GM12891 (cell line): ENCODE results near the gene THEMIS2. TPM values are rescaled to one million over a fixed set of nuclear protein-coding genes. Genes with fewer than 3 reads are reported as not detected.
"Not testable (repeated sequence)": the region's sequence is repeated elsewhere in the genome, so short reads cannot be mapped to it uniquely, and the experiment has no call there.

Experiments
- DNase-seq: peaks from one replicate; pipeline ENCODE4 v3.0.0; 2011; ENCODE audit warnings: low spot score; ENCODE audit not compliant: insufficient read length
- FAIRE-seq: peaks from 2 replicates; lab custom pipeline; 2011; peaks lifted over from hg19 to GRCh38; lab: Jason Lieb, UNC
- PAX5 ChIP-seq: IDR thresholded peaks from 2 replicates; pipeline ENCODE4 v1.6.1; 2011; ENCODE audit warnings: low read length, moderate library complexity, mild to moderate bottlenecking; ENCODE audit not compliant: insufficient read depth, severe bottlenecking
- POLR2A ChIP-seq: IDR thresholded peaks from 2 replicates; pipeline ENCODE4 v1.6.1; 2011; ENCODE audit warnings: low read depth, low read length, control low read depth
- POLR2AphosphoS5 ChIP-seq: IDR thresholded peaks from 2 replicates; pipeline ENCODE4 v1.6.1; 2011; ENCODE audit warnings: low read depth, low read length, control low read depth
- POU2F2 ChIP-seq: IDR thresholded peaks from 2 replicates; pipeline ENCODE4 v1.6.1; 2011; ENCODE audit warnings: low read depth, mild to moderate bottlenecking, control low read depth, low read length, moderate library complexity
- SPI1 ChIP-seq: IDR thresholded peaks from 2 replicates; pipeline ENCODE4 v1.6.1; 2011; ENCODE audit warnings: low read depth, low read length, control low read depth
- TAF1 ChIP-seq: IDR thresholded peaks from 2 replicates; pipeline ENCODE4 v1.6.1; 2011; ENCODE audit warnings: low read depth, low read length, control low read depth
- polyA plus RNA-seq: library from polyadenylated mRNA; unstranded; fragments of >200 nt; gene quantifications from one replicate; pipeline ENCODE4 v1.2.1, GENCODE V29; 2012; ENCODE audit warnings: low read depth, missing spikeins, inconsistent platforms; ENCODE audit not compliant: missing spikeins

THEMIS2 gene
- polyA plus RNA-seq = 38.9 TPM

GRCh38 chr1:27872059-27872801, at the start of gene THEMIS2:
Gene THEMIS2 (plus strand): TSS chr1:27872544. CDS start chr1:27872572, 28 bp downstream.
- peak; percentile 54; the same call in 1 of the 2 replicates for TF ChIP-seq POLR2A
- TF ChIP-seq SPI1 = no peak
- peak; percentile 68 for TF ChIP-seq POLR2AphosphoS5
- peak; percentile 66; the same call in 1 of the 2 replicates for TF ChIP-seq TAF1
- DNase-seq = peak; percentile 83
- FAIRE-seq = no peak

GRCh38 chr1:27823784-27824183, 48.6 kb upstream of the THEMIS2 start:
- no peak for DNase-seq
- no peak for TF ChIP-seq POLR2A
- no peak for TF ChIP-seq PAX5
- no peak for TF ChIP-seq POU2F2
- no peak for TF ChIP-seq POLR2AphosphoS5
- no peak for TF ChIP-seq TAF1
- TF ChIP-seq SPI1 = no peak
- no peak for FAIRE-seq

GRCh38 chr1:27824411-27824810, 47.9 kb upstream of the THEMIS2 start:
- TF ChIP-seq POLR2A = no peak
- TF ChIP-seq SPI1 = no peak
- no peak for TF ChIP-seq POLR2AphosphoS5
- TF ChIP-seq POU2F2 = no peak
- TF ChIP-seq TAF1 = no peak
- TF ChIP-seq PAX5 = no peak
- no peak for DNase-seq
- FAIRE-seq = no peak

GRCh38 chr1:27829339-27829960, 42.9 kb upstream of the THEMIS2 start:
- FAIRE-seq, DNase-seq: not testable (repeated sequence)

GRCh38 chr1:27830621-27831440, 41.5 kb upstream of the THEMIS2 start, which contains the start of gene PPP1R8:
Gene PPP1R8 (plus strand): TSS chr1:27830782. CDS start chr1:27830836, 54 bp downstream.
- peak; percentile 93 for FAIRE-seq
- TF ChIP-seq POU2F2 (peak; percentile 77), PAX5 (no peak), TAF1 (peak; percentile 98), POLR2AphosphoS5 (peak; percentile 90; the same call in 1 of the 2 replicates), POLR2A (peak; percentile 95), SPI1 (no peak)
- DNase-seq = peak; percentile 78

GRCh38 chr1:27831568-27832410, 40.6 kb upstream of the THEMIS2 start:
- DNase-seq (no peak), FAIRE-seq (peak; percentile 59)
- no peak for TF ChIP-seq SPI1
- TF ChIP-seq POU2F2 = no peak
- no peak for TF ChIP-seq POLR2AphosphoS5
- no peak for TF ChIP-seq PAX5
- TF ChIP-seq POLR2A = no peak
- no peak for TF ChIP-seq TAF1

- FAIRE-seq = no peak
- no peak for DNase-seq
- TF ChIP-seq POLR2A (no peak), PAX5 (no peak), TAF1 (no peak), POU2F2 (no peak)
Observed at GRCh38 chr1:27832762-27833161, 39.6 kb upstream of the THEMIS2 start.

GRCh38 chr1:27833470-27833869, 38.9 kb upstream of the THEMIS2 start:
- DNase-seq (no peak), FAIRE-seq (no peak)
- TF ChIP-seq POLR2A (no peak), POU2F2 (no peak), PAX5 (no peak), SPI1 (no peak), POLR2AphosphoS5 (no peak), TAF1 (no peak)

- no peak for FAIRE-seq
- DNase-seq = no peak
- no peak for TF ChIP-seq SPI1
- no peak for TF ChIP-seq PAX5
- no peak for TF ChIP-seq POLR2AphosphoS5
- TF ChIP-seq POLR2A = no peak
- no peak for TF ChIP-seq POU2F2
- TF ChIP-seq TAF1 = no peak
Observed at GRCh38 chr1:27835046-27835445, 37.3 kb upstream of the THEMIS2 start.
